Sigmoid colon (tissue), 3 donors: ENCODE data around the gene CARD11.

Source experiments
- CTCF ChIP-seq, 4 experiments: fragments of 450-650 bp in 3 of 4; fragments of 200-600 bp in 1 of 4; IDR thresholded peaks; one replicate each; pipeline ENCODE4 v1.5.1; 2016 to 2019; ENCODE audit warnings: antibody characterized with exemption in 4 of 4, mild to moderate bottlenecking in 3 of 4, moderate library complexity in 2 of 4
- POLR2A ChIP-seq, 2 donors: fragments of 450-650 bp; IDR thresholded peaks; one replicate each; pipeline ENCODE4 v1.6.1; 2016; ENCODE audit warnings: antibody characterized with exemption in 2 of 2, mild to moderate bottlenecking in 2 of 2, moderate library complexity in 2 of 2

- TF ChIP-seq POLR2A (IDR thresholded peaks at IDR 0.05) (no peak), CTCF (IDR thresholded peaks at IDR 0.05) (no peak)
These were observed 183.7 kb downstream of the CARD11 start for GRCh38 chr7:2859952-2860351.
